ENCODE data around the gene OSBPL1A.

DNA sequence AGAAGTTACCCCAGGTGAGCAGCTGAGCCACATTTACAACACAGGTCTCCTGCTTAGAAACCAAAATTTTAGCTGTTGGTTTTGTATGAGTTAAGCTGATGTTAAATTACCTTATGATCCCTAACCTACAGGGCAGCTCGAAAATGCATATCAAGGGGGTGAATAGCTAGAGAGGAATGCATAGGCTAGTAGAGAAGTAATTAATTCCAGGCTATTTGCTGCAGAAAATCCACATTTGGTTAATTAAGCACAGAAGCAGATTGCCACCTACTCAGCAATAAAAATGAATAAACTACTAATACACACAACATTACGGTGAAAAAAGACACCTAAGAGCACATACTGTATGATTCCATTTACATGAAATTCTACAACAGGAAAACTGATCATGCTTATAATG lies 91.4 kb downstream of the OSBPL1A start:
- no peak for TF ChIP-seq SUZ12 (IDR thresholded peaks at IDR 0.05)
- no peak for TF ChIP-seq ELF4 (IDR thresholded peaks at IDR 0.05)
- TF ChIP-seq BHLHE40 (IDR thresholded peaks at IDR 0.05; ENCODE audit: borderline replicate concordance), result no peak
- TF ChIP-seq, protein P1, sequence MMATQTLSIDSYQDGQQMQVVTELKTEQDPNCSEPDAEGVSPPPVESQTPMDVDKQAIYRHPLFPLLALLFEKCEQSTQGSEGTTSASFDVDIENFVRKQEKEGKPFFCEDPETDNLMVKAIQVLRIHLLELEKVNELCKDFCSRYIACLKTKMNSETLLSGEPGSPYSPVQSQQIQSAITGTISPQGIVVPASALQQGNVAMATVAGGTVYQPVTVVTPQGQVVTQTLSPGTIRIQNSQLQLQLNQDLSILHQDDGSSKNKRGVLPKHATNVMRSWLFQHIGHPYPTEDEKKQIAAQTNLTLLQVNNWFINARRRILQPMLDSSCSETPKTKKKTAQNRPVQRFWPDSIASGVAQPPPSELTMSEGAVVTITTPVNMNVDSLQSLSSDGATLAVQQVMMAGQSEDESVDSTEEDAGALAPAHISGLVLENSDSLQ (IDR thresholded peaks at IDR 0.05), result no peak
- TF ChIP-seq FOXA1 (IDR thresholded peaks at IDR 0.05), result no peak
- TF ChIP-seq CTBP1 (IDR thresholded peaks at IDR 0.05; ENCODE audit: borderline replicate concordance), result no peak
- TF ChIP-seq ARNT (IDR thresholded peaks at IDR 0.05), result no peak
- TF ChIP-seq HDGF (IDR thresholded peaks at IDR 0.05; ENCODE audit: borderline replicate concordance), result no peak
- TF ChIP-seq ZNF384 (IDR thresholded peaks at IDR 0.05), result no peak
- TF ChIP-seq SP1 (IDR thresholded peaks at IDR 0.05), result no peak
